ENCODE measurements around the gene SUPT3H. TPM values are rescaled to one million over a fixed set of nuclear protein-coding genes. Genes with fewer than 3 reads are reported as not detected.

The SUPT3H gene
- total and polyA plus RNA-seq, 12 donors: 10.0 to 56.2 (median 16.6) TPM

GRCh38 chr6:44811456-44811855, 566.3 kb downstream of the SUPT3H start:
- TF ChIP-seq, protein P1, sequence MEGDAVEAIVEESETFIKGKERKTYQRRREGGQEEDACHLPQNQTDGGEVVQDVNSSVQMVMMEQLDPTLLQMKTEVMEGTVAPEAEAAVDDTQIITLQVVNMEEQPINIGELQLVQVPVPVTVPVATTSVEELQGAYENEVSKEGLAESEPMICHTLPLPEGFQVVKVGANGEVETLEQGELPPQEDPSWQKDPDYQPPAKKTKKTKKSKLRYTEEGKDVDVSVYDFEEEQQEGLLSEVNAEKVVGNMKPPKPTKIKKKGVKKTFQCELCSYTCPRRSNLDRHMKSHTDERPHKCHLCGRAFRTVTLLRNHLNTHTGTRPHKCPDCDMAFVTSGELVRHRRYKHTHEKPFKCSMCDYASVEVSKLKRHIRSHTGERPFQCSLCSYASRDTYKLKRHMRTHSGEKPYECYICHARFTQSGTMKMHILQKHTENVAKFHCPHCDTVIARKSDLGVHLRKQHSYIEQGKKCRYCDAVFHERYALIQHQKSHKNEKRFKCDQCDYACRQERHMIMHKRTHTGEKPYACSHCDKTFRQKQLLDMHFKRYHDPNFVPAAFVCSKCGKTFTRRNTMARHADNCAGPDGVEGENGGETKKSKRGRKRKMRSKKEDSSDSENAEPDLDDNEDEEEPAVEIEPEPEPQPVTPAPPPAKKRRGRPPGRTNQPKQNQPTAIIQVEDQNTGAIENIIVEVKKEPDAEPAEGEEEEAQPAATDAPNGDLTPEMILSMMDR (IDR thresholded peaks at IDR 0.05): no peak
- no peak for TF ChIP-seq POLR2A (IDR thresholded peaks at IDR 0.05)
- no peaks in the 10 kb centered on the region for H3K36me3 ChIP-seq (replicated peaks in 1 of 2)
- no peaks in the 10 kb centered on the region for H3K27me3 ChIP-seq
- intact Hi-C loops (cut with DNase I): no loop called here
- H3K4me1 ChIP-seq (replicated peaks in 1 of 2): no peaks in the 10 kb centered on the region
- H3K4me3 ChIP-seq: no peak overlapping the region
- no peak overlapping the region for H3K27ac ChIP-seq
- no peak for DNase-seq
- no peaks in the 10 kb centered on the region for H3K9me3 ChIP-seq (replicated peaks in 1 of 3)

GRCh38 chr6:44809258-44809657, 568.5 kb downstream of the SUPT3H start:
- no peak overlapping the region for H3K4me3 ChIP-seq
- H3K27ac ChIP-seq: no peak overlapping the region
- 61 to 74% (median 68%) methylated on average over 2 of the region's 2 CpGs for WGBS, 4 donors
- H3K36me3 ChIP-seq (replicated peaks in 1 of 2): no peaks in the 10 kb centered on the region
- no peaks in the 10 kb centered on the region for H3K4me1 ChIP-seq (replicated peaks in 1 of 2)
- DNase-seq: no peak
- H3K9me3 ChIP-seq (replicated peaks in 1 of 3): no peaks in the 10 kb centered on the region
- TF ChIP-seq, protein P1 (IDR thresholded peaks at IDR 0.05): no peak
- TF ChIP-seq POLR2A (IDR thresholded peaks at IDR 0.05): no peak
- H3K27me3 ChIP-seq: no peaks in the 10 kb centered on the region
- intact Hi-C loops (cut with DNase I): no loop called here

GRCh38 chr6:44808148-44808547, 569.6 kb downstream of the SUPT3H start:
- H3K9me3 ChIP-seq (replicated peaks in 1 of 3): no peaks in the 10 kb centered on the region
- intact Hi-C loops (cut with DNase I): no loop called here
- H3K27ac ChIP-seq: no peak overlapping the region
- no peak for DNase-seq
- WGBS, 4 donors: 93 to 98% (median 95%) methylated on average over 5 of the region's 5 CpGs
- no peaks in the 10 kb centered on the region for H3K36me3 ChIP-seq (replicated peaks in 1 of 2)
- TF ChIP-seq, protein P1 (IDR thresholded peaks at IDR 0.05): no peak
- no peak for TF ChIP-seq POLR2A (IDR thresholded peaks at IDR 0.05)
- H3K27me3 ChIP-seq: no peaks in the 10 kb centered on the region
- H3K4me1 ChIP-seq (replicated peaks in 1 of 2): no peaks in the 10 kb centered on the region
- H3K4me3 ChIP-seq: no peak overlapping the region

DNA sequence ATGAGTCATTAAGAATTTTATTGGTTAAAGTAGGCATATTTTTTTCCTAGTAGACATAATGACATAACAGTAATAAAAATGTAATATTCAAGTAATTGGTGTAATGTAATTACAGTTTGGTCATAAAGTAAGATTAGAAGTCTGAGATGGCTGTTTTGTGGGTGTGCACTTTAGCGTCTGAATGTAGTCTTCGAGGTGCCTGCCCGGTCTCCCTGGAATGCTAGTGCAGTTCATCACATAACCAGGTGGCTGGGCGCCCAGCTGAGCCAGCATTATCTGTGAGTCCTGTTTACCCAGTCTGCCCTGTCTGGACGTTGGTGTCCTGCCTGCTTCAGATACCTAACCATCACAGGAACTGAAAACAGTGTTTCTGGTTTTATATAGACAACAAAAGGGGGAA, 571.1 kb downstream of the SUPT3H start:
- intact Hi-C loops (cut with DNase I): no loop called here
- no peak for DNase-seq
- Histone ChIP-seq H3K4me3 (no peak overlapping the region), H3K36me3 (replicated peaks in 1 of 2) (no peaks in the 10 kb centered on the region), H3K4me1 (replicated peaks in 1 of 2) (no peaks in the 10 kb centered on the region), H3K27me3 (no peaks in the 10 kb centered on the region), H3K27ac (no peak overlapping the region), H3K9me3 (replicated peaks in 1 of 3) (no peaks in the 10 kb centered on the region)
- TF ChIP-seq, protein P1 (IDR thresholded peaks at IDR 0.05): no peak
- TF ChIP-seq POLR2A (IDR thresholded peaks at IDR 0.05): no peak
- WGBS, 4 donors: 68 to 82% (median 73%) methylated on average over 5 of the region's 5 CpGs
